ENCODE results near the gene ST8SIA1.

Gene ST8SIA1

DNA sequence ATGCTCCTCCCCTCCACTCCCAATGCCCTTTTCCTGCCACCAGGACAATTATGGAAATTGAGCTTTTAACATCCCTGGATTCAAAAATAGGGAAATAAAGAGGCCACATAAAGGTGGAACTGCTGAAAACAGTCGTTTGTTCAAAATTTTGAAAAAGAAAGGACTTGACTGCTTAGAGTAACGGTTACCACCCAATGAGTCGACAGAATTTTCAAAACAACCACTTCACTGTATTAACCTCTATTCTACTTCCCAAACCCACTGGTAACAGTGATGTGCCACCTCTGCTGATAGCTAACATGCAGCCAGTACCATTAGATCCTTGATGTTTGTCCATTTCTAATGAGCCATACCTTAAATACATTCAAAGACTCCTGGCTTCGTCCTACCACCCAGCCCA is 4.9 kb downstream of the ST8SIA1 start:
- DNase-seq = no peak

DNA sequence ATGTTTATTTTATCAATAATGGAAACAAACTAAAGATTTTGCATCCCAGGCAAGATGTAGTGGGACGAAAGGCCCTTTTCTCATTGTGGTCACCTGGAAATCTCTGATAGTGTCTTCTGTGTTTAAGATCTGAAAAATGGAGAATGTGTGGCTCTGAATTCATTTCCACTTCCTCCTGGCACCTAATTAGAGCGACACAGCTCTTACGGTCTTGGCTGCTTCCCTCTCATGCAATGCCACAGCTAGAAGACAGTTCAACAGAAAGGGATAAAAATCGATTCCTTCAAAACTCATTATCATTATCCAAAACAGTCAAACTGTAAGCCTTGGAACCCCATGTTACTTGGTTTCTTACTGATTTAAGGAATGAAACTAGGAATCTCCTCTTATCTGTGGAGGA is 9.3 kb downstream of the ST8SIA1 start:
- no peak for DNase-seq

- no peak for DNase-seq
Observed at GRCh38 chr12:22322091-22322490, 12.4 kb downstream of the ST8SIA1 start.

DNA sequence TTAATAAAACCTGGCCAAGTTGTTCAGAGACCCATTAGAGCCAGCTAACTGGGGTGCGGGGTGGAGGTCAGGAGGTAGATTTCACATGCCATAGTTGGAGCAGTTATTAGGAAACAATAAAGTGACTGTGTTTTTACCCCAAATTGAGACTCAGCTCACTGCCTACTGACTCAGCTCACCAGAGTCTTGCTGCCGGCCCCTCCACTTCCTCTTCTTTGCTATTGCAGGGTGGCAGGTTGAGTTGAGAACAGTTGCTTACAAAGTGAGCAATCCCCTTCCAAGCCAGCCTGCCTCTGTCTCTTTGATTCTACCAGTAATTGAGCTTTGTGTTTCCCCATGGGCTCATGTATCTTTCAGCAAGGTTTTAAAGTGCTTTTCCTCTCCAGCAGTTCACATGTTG is 12.9 kb downstream of the ST8SIA1 start:
- no peak for DNase-seq

DNA sequence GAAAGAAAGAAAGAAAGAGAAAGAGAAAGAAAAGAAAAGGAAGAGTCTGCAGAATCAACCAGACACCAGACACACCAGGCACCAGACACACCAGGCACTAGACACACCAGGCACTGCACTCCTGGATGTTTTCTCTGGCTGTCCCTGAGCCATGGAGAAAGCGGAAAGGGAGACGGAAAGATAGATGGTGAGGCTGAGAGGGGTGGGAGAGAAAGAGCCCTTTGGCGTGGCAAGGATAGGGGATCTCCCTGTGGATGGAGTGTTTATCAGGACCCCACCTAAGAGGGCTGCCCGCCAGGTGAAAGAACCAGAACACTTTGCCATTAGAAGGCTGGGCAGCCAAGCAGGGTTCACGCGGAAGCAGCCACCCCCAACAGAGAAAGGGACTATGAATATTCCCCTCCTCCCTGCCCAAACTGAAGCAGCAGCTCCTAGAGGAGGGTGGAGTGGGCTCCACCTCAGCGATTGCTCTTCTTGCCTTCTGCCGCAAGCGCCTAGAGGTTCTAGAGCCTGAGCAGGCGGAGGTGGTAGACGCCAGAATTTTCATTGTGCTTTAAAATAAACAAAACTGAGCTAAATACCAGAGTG is 13.4 kb downstream of the ST8SIA1 start:
- DNase-seq = no peak

DNA sequence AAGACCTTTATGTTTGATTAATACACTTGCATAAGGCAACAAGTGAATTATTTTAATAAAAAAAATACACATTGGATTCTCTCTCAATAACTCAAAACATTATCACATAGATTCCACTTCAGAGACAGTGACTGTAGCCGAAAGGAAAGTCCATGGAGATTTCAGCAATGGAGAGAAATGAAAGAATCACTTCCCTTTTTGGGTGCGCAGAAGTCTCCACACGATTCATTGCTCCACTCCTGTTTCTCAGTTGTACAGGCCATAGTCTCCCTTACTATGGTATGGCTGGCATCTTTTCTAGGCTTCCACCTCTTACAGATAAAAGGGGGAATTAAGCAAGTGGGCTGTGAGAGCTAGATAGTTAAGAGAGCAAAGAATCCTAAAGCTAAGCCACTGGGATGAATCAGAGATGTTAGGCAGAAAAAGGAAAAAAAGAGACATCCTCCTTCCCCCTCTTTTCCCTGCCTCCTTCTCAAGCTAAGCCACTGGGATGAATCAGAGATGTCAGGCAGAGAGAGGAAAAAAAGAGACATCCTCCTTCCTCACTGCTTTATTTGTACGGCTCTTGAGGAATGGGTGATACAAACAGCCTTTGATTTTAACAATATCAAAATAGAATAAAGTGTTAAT is 16.3 kb downstream of the ST8SIA1 start:
- no peak for DNase-seq

DNA sequence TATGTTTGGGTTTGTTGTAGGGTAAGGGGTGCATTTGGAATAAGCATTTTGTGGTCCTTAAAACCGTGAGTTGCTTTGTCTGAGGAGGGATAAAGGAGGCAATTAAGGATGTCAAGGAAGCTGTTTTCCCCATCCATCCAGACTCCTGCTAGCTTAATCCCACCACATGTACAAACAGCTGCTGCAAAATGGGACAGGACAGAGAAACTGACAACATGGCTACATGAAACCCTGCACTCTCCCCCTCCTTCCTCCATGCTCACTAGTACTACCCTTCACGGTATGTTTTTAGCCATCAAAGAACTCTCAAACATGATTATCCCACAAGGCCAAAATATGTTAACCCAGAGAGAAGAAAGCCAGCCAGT is 20.6 kb downstream of the ST8SIA1 start:
- no peak for DNase-seq

DNA sequence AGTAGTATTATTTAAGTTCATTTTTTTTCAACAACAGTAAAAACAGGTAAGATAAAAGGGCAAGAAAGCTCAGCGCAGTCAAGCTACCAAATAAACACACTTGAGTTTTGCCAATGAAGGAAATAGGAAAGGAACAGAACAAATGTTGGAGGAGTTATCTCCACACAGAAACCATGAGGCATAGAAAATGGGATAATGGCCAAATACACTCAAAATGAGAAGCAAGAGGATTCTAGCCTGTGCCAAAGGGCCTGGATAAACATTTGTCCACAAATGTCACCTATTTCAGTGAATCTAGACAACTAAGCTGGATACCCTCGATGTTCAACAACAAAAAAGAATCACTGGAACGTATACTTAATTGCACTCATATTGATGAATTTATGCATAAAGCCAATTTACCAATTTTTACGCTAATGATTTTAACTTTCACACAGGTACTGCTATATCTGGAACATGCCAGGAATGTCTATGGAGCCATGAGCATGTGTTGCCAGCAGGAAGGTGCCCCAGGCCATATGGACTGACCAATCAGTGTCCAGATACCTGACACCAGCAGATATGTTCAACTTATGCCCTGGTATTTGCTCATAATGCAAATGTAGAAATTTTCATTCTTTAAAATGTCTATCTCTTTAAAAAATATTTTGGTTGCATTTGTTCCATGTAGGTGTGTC is 21.1 kb downstream of the ST8SIA1 start:
- no peak for DNase-seq

- DNase-seq = peak; percentile 85
Observed at GRCh38 chr12:22312336-22312735, 22.2 kb downstream of the ST8SIA1 start.

DNA sequence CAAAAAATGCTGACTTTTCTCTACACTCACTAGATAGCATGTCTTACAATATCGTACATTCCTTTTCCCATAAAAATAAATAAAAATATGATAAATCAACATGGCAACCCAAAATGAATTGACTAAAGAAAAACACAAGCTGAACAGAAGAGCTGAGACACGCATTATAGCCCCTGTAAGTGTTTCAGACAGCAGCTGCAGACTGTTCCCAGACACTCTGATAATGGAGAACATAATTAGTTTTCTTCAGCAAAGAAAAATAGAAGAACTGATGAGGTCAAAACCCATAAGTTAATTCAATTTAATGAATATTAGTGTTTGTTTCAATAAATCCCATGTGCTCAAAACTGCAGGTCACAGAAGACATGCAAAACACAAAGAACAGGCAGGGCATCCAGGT is 23.8 kb downstream of the ST8SIA1 start:
- DNase-seq = no peak

DNA sequence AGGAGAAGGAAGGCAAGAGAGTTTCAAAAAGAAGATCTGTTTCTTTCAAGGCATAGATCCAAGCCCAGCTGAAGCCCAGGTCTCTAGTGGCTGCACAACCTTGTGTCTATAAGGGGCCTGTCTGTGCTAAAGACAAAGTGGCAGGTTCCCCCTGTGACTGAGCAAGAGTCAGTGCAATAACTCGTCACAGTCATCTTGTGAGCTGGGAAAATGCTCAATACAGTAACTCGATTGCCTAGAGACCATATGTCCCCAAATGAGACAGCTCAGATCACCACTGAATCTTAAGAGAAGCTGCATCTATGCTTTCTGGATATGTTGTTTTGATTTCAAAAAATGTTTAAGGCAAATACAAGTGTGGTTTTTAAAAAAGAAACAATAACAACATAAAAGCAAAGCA is 24.2 kb downstream of the ST8SIA1 start:
- no peak for DNase-seq

DNA sequence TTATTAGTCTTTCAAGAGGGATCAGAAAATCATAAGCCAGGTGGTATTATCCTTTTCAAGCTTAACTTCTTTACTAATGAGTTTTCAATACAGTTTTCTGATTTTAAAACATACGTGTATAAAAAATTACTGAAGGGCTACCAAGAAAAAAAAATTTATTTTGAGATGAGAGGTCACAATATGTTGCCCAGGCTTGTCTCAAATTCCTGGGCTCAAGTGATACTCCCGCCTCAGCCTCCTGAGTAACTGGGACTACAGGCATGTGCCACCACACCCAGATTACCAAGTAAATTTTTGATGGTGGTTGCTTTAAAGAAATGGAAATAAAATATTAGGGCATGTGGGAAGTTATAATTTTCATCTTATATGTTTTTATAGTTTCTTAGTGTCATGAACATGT is 26.7 kb downstream of the ST8SIA1 start:
- no peak for DNase-seq

GRCh38 chr12:22306311-22306710 is 28.2 kb downstream of the ST8SIA1 start:
- no peak for DNase-seq

GRCh38 chr12:22304341-22304740 is 30.2 kb downstream of the ST8SIA1 start:
- DNase-seq = no peak

DNA sequence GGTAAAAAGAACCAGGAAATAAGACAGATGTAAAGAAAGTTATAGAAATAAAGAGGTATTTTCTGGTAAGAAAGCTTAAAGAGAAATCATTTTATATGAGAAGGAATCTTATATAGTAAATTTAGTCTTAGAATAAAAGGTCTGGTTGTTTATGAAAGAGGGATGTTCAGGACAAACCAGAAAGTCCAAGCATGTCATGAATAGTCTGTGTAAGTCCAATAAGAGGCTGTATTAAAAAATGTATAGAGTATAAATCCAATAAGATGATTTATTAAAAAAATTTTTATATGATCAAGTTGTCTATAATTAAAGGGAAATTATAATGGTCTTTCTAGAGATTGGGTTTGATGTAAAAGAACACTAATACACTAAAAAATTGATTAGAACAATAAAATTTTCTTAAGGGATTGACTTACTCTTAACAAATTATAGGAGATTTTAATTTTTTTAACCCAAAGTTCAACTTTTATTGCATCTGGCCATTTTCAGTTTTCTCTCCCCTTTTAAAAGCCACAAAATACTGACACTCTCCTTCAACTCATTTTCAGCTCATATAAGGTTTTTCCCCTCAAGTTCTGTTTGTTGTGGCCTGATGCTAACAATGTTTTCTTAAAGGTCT is 35.1 kb downstream of the ST8SIA1 start:
- no peak for DNase-seq

- no peak for DNase-seq
Observed at GRCh38 chr12:22289250-22289649, 45.3 kb downstream of the ST8SIA1 start.

DNA sequence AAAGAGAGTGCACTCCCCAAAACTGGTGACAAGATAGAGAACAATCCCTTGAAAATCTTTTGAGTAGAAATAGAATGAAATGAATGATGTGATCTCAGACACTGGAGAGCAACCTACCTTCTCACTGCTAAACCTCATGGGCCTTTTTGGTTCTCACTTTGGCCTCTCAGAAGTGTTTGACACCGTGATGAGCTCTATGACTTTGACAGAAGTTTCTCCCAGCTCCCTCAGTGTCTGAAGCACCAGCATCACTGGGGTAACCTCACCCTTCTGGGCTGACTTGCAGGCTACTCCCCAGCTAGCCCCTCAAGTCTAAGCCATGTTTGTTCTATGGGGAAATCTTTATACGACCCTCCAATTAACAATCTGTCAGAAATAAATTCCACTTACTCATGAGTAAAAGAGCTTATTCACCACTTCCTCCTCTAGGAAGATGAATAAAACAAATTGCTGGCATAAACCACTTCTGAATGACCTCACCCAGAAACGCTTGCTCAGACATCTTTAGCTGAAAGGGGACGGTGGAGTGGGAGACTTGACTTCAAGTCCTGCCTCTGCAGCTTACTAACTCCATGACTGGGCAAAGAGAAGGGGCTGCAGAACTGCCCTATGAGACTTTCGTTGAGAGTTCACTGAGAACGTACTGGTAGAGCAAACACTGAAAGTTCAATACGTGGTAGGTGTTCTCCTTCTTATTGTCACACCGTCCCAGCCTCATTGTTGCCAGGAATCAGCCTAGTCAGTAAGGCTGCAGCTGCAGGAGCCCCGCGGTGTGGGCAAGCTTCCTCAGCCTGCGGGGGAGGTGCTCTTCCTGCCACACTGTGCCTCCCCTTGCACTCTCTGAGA is 46.5 kb downstream of the ST8SIA1 start:
- no peak for DNase-seq

GRCh38 chr12:22287101-22287500 is 47.4 kb downstream of the ST8SIA1 start:
- no peak for DNase-seq

- no peak for DNase-seq
Observed at GRCh38 chr12:22286569-22286968, 47.9 kb downstream of the ST8SIA1 start.

DNA sequence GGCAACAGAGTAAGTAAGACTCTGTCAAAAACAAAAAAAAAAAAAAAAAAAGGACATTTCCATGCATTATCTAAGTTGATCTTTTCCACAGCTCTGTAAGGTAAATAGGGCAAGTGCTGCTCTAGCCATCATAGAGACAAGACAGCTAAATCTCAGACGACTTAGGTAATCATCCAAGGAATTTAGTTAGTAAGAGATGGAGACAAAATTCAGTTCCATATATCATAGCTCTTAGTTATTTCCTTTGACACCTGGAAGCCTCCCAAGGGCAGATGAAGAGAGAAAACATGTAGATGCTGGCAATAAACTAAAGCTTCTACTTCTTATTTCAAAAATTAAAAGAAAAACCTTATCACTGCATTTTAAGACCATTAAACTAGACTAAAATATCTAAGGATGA is 48.7 kb downstream of the ST8SIA1 start:
- no peak for DNase-seq

DNA sequence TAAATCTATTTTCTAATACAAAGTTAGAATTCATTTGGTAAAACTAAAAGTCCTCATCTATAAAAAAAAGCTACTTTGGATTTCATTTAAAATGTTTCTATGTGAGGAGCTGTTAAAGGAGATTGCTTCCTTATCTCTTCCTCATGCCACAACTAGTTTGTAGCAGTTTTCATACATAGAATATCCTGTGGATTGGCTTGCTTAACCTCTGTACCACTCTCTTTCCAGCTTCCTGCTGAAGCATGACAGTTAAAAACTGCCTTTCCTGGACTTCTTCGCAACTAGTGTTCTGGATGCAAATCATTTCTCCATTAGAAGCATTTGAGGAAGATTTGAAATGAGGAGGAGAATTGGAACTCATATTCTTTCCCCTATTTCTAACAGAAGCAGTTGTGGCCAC is 49.6 kb downstream of the ST8SIA1 start:
- DNase-seq = no peak

DNA sequence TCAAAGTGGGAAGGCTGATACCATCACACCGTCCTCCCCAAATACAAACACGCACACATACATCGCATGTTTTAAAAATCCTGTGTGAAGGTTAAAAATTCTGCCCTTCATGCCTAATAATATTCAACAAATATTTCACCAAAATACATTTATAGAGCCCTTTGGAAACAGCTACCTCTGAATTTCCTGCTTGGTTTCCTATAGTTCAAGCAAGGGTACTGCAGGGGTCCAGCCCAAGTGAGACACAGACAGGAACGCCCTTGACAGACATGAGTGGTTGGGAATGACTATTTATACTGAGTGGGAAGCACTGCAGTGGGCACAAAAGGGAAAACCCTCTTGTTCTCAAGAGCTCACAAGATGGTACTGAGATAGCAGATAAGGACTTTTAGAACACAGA is 51.0 kb downstream of the ST8SIA1 start:
- DNase-seq = no peak

GRCh38 chr12:22283006-22283506 is 51.5 kb downstream of the ST8SIA1 start:
- peak; percentile 49 for DNase-seq

Data from femur (tissue), 1 donor.